Keratinocyte (primary cell): ENCODE results near the gene SURF2. TPM values are rescaled to one million over a fixed set of nuclear protein-coding genes. Genes with fewer than 3 reads are reported as not detected.

ENCODE experiments used
- DNase-seq: peaks from one replicate; pipeline ENCODE4 v3.0.0-alpha.2; 2011; ENCODE audit warnings: low read depth, missing footprints, low spot score
- FAIRE-seq: peaks from 2 replicates; lab custom pipeline; 2011; peaks lifted over from hg19 to GRCh38; lab: Jason Lieb, UNC
- H2AFZ ChIP-seq: 2 replicates; pipeline ENCODE4 v1.6.0; 2012; ENCODE audit warnings: low read length, control low read depth, inconsistent platforms; ENCODE audit not compliant: control insufficient read depth
- H3K27ac ChIP-seq: 2 replicates; pipeline ENCODE4 v1.5.1; 2011; ENCODE audit warnings: low read length; ENCODE audit not compliant: control insufficient read depth, insufficient read depth
- H3K27me3 ChIP-seq: 3 replicates; pipeline ENCODE4 v1.6.0; 2011; ENCODE audit warnings: low read length; ENCODE audit not compliant: control insufficient read depth, insufficient read depth; ENCODE audit errors: extremely low read depth
- H3K36me3 ChIP-seq, 2 experiments: 2 replicates in 1 of 2; 3 replicates in 1 of 2; pipeline ENCODE4 v1.5.1; 2011; ENCODE audit warnings: low read length in 2 of 2, mild to moderate bottlenecking in 1 of 2; ENCODE audit not compliant: control insufficient read depth in 2 of 2, insufficient read depth in 2 of 2; ENCODE audit errors: extremely low read depth in 1 of 2
- H3K4me1 ChIP-seq: 3 replicates; pipeline ENCODE4 v1.5.1; 2011; ENCODE audit warnings: low read length; ENCODE audit not compliant: control insufficient read depth, insufficient read depth; ENCODE audit errors: extremely low read depth
- H3K4me2 ChIP-seq: 3 replicates; pipeline ENCODE4 v1.6.0; 2011; ENCODE audit warnings: low read depth, low read length; ENCODE audit not compliant: control insufficient read depth, insufficient read depth; ENCODE audit errors: extremely low read depth
- H3K4me3 ChIP-seq, 3 experiments: fragments of 200-600 bp in 1 of 3; sonication (generic) in 1 of 3; 2 replicates in 2 of 3; 3 replicates in 1 of 3; pipeline ENCODE4 v1.5.1; 2011 to 2016; ENCODE audit warnings: low read length in 3 of 3, mild to moderate bottlenecking in 3 of 3, control low read depth in 2 of 3, inconsistent platforms in 1 of 3, low read depth in 1 of 3, mixed read lengths in 1 of 3, mixed run types in 1 of 3, moderate library complexity in 1 of 3; ENCODE audit not compliant: control insufficient read depth in 2 of 3, insufficient read depth in 2 of 3; ENCODE audit errors: extremely low read depth in 1 of 3
- H3K79me2 ChIP-seq: 2 replicates; pipeline ENCODE4 v1.6.0; 2012; ENCODE audit warnings: low read length; ENCODE audit not compliant: control insufficient read depth, insufficient read depth
- H3K9ac ChIP-seq: 3 replicates; pipeline ENCODE4 v1.6.0; 2011; ENCODE audit warnings: low read length; ENCODE audit not compliant: control insufficient read depth, insufficient read depth; ENCODE audit errors: extremely low read depth
- H3K9me1 ChIP-seq: 3 replicates; pipeline ENCODE4 v1.6.0; 2011; ENCODE audit warnings: low read length; ENCODE audit not compliant: control insufficient read depth, insufficient read depth; ENCODE audit errors: extremely low read depth
- H3K9me3 ChIP-seq: 2 replicates; pipeline ENCODE4 v1.5.1; 2012; ENCODE audit warnings: low read depth, low read length; ENCODE audit not compliant: control insufficient read depth
- H4K20me1 ChIP-seq: 3 replicates; pipeline ENCODE4 v1.6.0; 2011; ENCODE audit warnings: low read length; ENCODE audit not compliant: control insufficient read depth, insufficient read depth; ENCODE audit errors: extremely low read depth
- EZH2 ChIP-seq: IDR thresholded peaks from one replicate; pipeline ENCODE4 v1.6.1; 2012; ENCODE audit warnings: inconsistent platforms, mild to moderate bottlenecking, low read length, moderate library complexity
- dilution Hi-C: fragments of 300-500 bp; cut with MboI; formaldehyde crosslinking; loops from one replicate; pipeline ENCODE4 v1.7.0; 2020; ENCODE audit warnings: low sequenced_read_pairs; ENCODE audit not compliant: extremely low pct_ligation_motif_present
- polyA plus RNA-seq, 5 experiments: library from polyadenylated mRNA; depleted of rRNA in 3 of 5; stranded (reverse) in 3 of 5; stranded (forward) in 1 of 5; unstranded in 1 of 5; fragments of >200 nt; gene quantifications; 1 replicate in 1 of 5; 2 replicates in 3 of 5; 3 replicates in 1 of 5; pipeline versions ENCODE4 v1.2.1 to v1.2.3, GENCODE V29; 2011 to 2012; ENCODE audit warnings: missing spikeins in 2 of 5, low read depth in 1 of 5, low replicate concordance in 1 of 5
- TF ChIP-seq, protein P1 (sequence below), 3 experiments: IDR thresholded peaks in 1 of 3; conservative IDR thresholded peaks in 1 of 3; optimal IDR thresholded peaks in 1 of 3; 2 replicates in 2 of 3; 3 replicates in 1 of 3; pipeline versions ENCODE3 to v1.5.1; 2011; ENCODE audit warnings: low read length in 3 of 3, mild to moderate bottlenecking in 3 of 3, moderate library complexity in 2 of 3, control low read depth in 1 of 3, inconsistent platforms in 1 of 3; ENCODE audit not compliant: insufficient read depth in 2 of 3; ENCODE audit errors: extremely low read depth in 1 of 3

Gene SURF2
- polyA plus RNA-seq, 1 donor (not counting 4 experiments of a cell fraction or from before 2014, with no cell fraction given): 28.2 TPM

DNA sequence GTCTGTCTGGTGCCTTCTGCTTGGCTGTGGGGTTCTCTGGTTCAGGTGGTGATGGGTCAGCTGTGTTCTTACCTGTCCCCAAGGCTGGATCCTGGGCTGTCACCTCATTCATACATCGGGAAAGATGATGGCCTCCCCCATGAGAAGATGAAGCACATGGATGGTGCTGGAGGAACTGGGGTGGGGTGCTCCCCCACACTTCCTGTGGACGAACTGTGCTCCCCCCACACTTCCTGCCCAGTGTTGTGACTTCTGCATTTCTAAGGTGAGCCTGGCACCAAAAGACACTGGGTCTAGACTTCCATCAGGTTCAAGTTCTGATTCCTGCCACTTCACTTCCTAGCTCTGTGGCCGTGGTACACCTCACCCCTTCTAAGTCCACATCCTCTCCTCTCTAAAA, 16.1 kb upstream of the SURF2 start:
- peaks cover 10% of the 10 kb centered on the region for H3K79me2 ChIP-seq
- no peaks in the 10 kb centered on the region for H3K9me1 ChIP-seq
- H3K4me3 ChIP-seq: no peak overlapping the region
- DNase-seq (no peak), FAIRE-seq (no peak)
- peaks cover 40 to 49% of the 10 kb centered on the region in 2 experiments for H3K36me3 ChIP-seq
- dilution Hi-C loops: no loop called here
- H2AFZ ChIP-seq: no peak overlapping the region
- no peak overlapping the region for H3K27ac ChIP-seq
- no peak overlapping the region for H3K9ac ChIP-seq
- TF ChIP-seq, protein P1, sequence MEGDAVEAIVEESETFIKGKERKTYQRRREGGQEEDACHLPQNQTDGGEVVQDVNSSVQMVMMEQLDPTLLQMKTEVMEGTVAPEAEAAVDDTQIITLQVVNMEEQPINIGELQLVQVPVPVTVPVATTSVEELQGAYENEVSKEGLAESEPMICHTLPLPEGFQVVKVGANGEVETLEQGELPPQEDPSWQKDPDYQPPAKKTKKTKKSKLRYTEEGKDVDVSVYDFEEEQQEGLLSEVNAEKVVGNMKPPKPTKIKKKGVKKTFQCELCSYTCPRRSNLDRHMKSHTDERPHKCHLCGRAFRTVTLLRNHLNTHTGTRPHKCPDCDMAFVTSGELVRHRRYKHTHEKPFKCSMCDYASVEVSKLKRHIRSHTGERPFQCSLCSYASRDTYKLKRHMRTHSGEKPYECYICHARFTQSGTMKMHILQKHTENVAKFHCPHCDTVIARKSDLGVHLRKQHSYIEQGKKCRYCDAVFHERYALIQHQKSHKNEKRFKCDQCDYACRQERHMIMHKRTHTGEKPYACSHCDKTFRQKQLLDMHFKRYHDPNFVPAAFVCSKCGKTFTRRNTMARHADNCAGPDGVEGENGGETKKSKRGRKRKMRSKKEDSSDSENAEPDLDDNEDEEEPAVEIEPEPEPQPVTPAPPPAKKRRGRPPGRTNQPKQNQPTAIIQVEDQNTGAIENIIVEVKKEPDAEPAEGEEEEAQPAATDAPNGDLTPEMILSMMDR (optimal IDR thresholded peaks at IDR 0.05 in 1 of 3, IDR thresholded peaks at IDR 0.05 in 1 of 3, conservative IDR thresholded peaks at IDR 0.05 in 1 of 3; ENCODE audit: extremely low read depth in 1 of 3, insufficient read depth in 2 of 3, low read length in 3 of 3): no peak
- TF ChIP-seq EZH2: no peak
- no peaks in the 10 kb centered on the region for H3K27me3 ChIP-seq
- H4K20me1 ChIP-seq: no peaks in the 10 kb centered on the region
- no peaks in the 10 kb centered on the region for H3K9me3 ChIP-seq
- H3K4me2 ChIP-seq: no peak overlapping the region
- peaks cover 5% of the 10 kb centered on the region for H3K4me1 ChIP-seq

DNA sequence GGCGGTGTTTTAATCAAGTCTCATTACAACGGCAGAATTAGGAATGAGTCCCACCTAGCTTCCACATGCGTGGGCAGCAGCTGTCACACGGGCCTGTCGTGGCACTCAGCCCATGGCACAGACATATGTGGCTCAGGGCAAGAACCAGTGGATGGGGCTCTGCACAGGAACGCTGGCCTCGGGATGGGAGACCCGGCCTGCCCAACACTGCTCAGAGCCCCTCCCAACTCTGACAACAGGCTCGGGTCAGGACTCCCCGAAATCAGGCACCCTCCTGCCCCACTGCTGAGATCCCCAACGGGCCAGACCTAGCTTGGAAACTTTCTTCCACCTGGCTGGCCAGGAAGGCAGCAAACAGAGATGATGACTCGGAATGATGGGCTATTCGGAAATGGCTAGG, 15.4 kb upstream of the SURF2 start:
- H3K4me2 ChIP-seq: no peak overlapping the region
- H4K20me1 ChIP-seq: no peaks in the 10 kb centered on the region
- no peak overlapping the region for H3K27ac ChIP-seq
- TF ChIP-seq, protein P1 (optimal IDR thresholded peaks at IDR 0.05 in 1 of 3, IDR thresholded peaks at IDR 0.05 in 1 of 3, conservative IDR thresholded peaks at IDR 0.05 in 1 of 3; ENCODE audit: extremely low read depth in 1 of 3, insufficient read depth in 2 of 3, low read length in 3 of 3): no peak
- no peak for TF ChIP-seq EZH2
- no peak for FAIRE-seq
- no peak for DNase-seq
- no peaks in the 10 kb centered on the region for H3K27me3 ChIP-seq
- no peak overlapping the region for H3K9ac ChIP-seq
- no peaks in the 10 kb centered on the region for H3K9me3 ChIP-seq
- H3K4me1 ChIP-seq: peaks cover 5% of the 10 kb centered on the region
- peaks cover 45 to 55% of the 10 kb centered on the region in 2 experiments for H3K36me3 ChIP-seq
- H3K4me3 ChIP-seq: no peak overlapping the region
- H3K9me1 ChIP-seq: no peaks in the 10 kb centered on the region
- dilution Hi-C loops: no loop called here
- H2AFZ ChIP-seq: no peak overlapping the region
- peaks cover 9% of the 10 kb centered on the region for H3K79me2 ChIP-seq
